ENCODE measurements around the gene AKT1S1.

GRCh38 chr19:49875177-49875576 lies 2.0 kb downstream of the AKT1S1 start:
- no peak for TF ChIP-seq CTCF (conservative IDR thresholded peaks at IDR 0.05; ENCODE audit: low read depth, low read length)
- no peak for TF ChIP-seq EZH2 (IDR thresholded peaks at IDR 0.05; ENCODE audit: borderline replicate concordance, low read depth, low read length, poor library complexity, severe bottlenecking)
